OCI-LY3 (cell line): ENCODE measurements around the gene FN1.
"Not testable (repeated sequence)": the region's sequence is repeated elsewhere in the genome, so short reads cannot be mapped to it uniquely, and the experiment has no call there.

ENCODE experiments used
- H2AFZ ChIP-seq: fragments of 200-600, 300-600 bp; shearing (Covaris generic); 2 replicates; pipeline ENCODE4 v1.6.0; 2014; ENCODE audit warnings: antibody characterized with exemption, low read depth, low read length
- H3K27ac ChIP-seq: fragments of 200-600, 300-600 bp; sonication (generic); 2 replicates; pipeline ENCODE4 v1.5.1; 2014; ENCODE audit warnings: mild to moderate bottlenecking, low read length, moderate library complexity, mixed read lengths
- H3K27me3 ChIP-seq: fragments of 200-600, 300-600 bp; sonication (generic); 2 replicates; pipeline ENCODE4 v1.6.1; 2014; ENCODE audit warnings: low read depth, low read length, mixed read lengths
- H3K36me3 ChIP-seq: fragments of 200-600, 300-600 bp; sonication (generic); replicated peaks from 2 replicates; pipeline ENCODE3; 2014; ENCODE audit warnings: low read depth, low read length, mixed read lengths
- H3K4me1 ChIP-seq: fragments of 300-600, 200-600 bp; sonication (generic); 2 replicates; pipeline ENCODE4 v1.6.1; 2014; ENCODE audit warnings: low read length, mixed read lengths
- H3K4me2 ChIP-seq: fragments of 200-600, 300-600 bp; sonication (generic); 2 replicates; pipeline ENCODE4 v1.6.1; 2014; ENCODE audit warnings: low read length, mixed read lengths
- H3K4me3 ChIP-seq: fragments of 300-600, 200-600 bp; sonication (generic); 2 replicates; pipeline ENCODE4 v1.5.1; 2014; ENCODE audit warnings: antibody characterized with exemption, mild to moderate bottlenecking, low read length, moderate library complexity
- H3K79me2 ChIP-seq: fragments of 300-600, 200-600 bp; shearing (Covaris generic); 2 replicates; pipeline ENCODE4 v1.6.1; 2014; ENCODE audit warnings: mild to moderate bottlenecking, low read length, mixed read lengths
- H3K9ac ChIP-seq: fragments of 300-600, 200-600 bp; shearing (Covaris generic); 2 replicates; pipeline ENCODE4 v1.6.0; 2014; ENCODE audit warnings: mild to moderate bottlenecking, low read length, moderate library complexity
- H3K9me3 ChIP-seq: fragments of 200-600, 300-600 bp; shearing (Covaris generic); 2 replicates; pipeline ENCODE4 v1.6.1; 2014; ENCODE audit warnings: low read length, mixed read lengths; ENCODE audit not compliant: insufficient read depth
- H4K20me1 ChIP-seq: fragments of 200-600, 300-600 bp; sonication (generic); 2 replicates; pipeline ENCODE4 v1.6.1; 2016; ENCODE audit warnings: low read length, mixed read lengths; ENCODE audit not compliant: insufficient read depth
- CTCF ChIP-seq: fragments of 200-600, 300-600 bp; sonication (generic); IDR thresholded peaks from 2 replicates; pipeline ENCODE4 v1.5.1; 2014; ENCODE audit warnings: antibody characterized with exemption, low read length, low read depth
- EZH2phosphoT487 ChIP-seq: fragments of 200-600 bp; shearing (Covaris generic); IDR thresholded peaks from 2 replicates; pipeline ENCODE4 v1.6.1; 2018; ENCODE audit warnings: antibody characterized with exemption, mixed run types, low read depth

Gene FN1

DNA sequence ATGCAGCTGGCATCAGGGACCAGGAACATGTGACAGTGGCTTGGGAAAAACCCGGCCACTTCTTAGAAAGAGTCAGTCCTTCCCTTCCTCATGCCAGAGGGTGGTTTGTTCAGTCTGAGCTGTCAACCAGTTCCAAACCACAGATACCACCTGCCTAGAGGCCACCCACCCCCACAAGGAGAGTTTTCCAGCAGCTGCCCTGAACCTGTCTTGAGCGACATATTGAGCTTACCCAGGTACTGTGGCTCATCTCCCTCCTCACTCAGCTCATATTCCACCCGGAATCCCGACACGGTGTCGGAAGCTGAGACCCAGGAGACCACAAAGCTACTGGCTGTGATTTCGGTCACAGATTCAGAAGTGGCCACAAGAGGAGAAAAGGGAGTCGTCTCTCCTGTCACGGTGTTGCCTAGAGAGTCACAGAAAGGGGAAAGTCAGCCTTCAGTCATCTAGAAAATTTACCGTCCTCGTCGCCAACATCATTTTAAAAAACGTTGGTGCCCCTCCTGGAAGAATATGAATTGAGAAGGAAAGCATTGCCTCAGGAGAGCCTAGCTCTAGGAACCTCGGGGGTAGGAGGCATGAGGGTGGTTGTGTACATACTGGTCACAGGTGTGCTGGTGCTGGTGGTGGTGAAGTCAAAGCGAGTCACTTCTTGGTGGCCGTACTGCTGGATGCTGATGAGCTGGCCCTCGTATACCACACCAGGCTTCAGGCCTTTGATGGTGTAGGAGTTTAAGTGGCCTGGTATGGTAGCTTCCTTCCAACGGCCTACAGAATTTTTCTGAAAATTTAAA lies 26.3 kb downstream of the FN1 start:
- Histone ChIP-seq H3K36me3 (no peaks in the 10 kb centered on the region), H3K27me3 (no peaks in the 10 kb centered on the region), H3K4me1 (peaks cover 25% of the 10 kb centered on the region), H2AFZ (no peak overlapping the region), H3K4me2 (peak overlapping the region; percentile 55), H4K20me1 (no peaks in the 10 kb centered on the region), H3K9me3 (no peaks in the 10 kb centered on the region), H3K4me3 (peak overlapping the region; percentile 24; the same call in 1 of the 2 replicates), H3K79me2 (no peaks in the 10 kb centered on the region), H3K9ac (no peak overlapping the region), H3K27ac (no peak overlapping the region)
- TF ChIP-seq EZH2phosphoT487 (no peak), CTCF (no peak)

GRCh38 chr2:215408441-215408840 lies 27.4 kb downstream of the FN1 start:
- H3K4me2 ChIP-seq, H3K36me3 ChIP-seq, H3K9me3 ChIP-seq, H3K4me3 ChIP-seq, H3K27me3 ChIP-seq, H3K79me2 ChIP-seq, H4K20me1 ChIP-seq, H2AFZ ChIP-seq, H3K27ac ChIP-seq, H3K9ac ChIP-seq: not testable (repeated sequence)
- H3K4me1 ChIP-seq, result peaks cover 25% of the 10 kb centered on the region

GRCh38 chr2:215407590-215408264 lies 28.1 kb downstream of the FN1 start:
- no peaks in the 10 kb centered on the region for H3K79me2 ChIP-seq
- TF ChIP-seq EZH2phosphoT487 (no peak), CTCF (no peak)
- no peak overlapping the region for H3K4me3 ChIP-seq
- no peak overlapping the region for H3K4me2 ChIP-seq
- no peaks in the 10 kb centered on the region for H3K9me3 ChIP-seq
- H3K4me1 ChIP-seq, result peaks cover 25% of the 10 kb centered on the region
- H4K20me1 ChIP-seq, result no peaks in the 10 kb centered on the region
- H3K27me3 ChIP-seq, result no peaks in the 10 kb centered on the region
- no peak overlapping the region for H3K27ac ChIP-seq
- H3K36me3 ChIP-seq, result no peaks in the 10 kb centered on the region
- no peak overlapping the region for H2AFZ ChIP-seq
- no peak overlapping the region for H3K9ac ChIP-seq

- Histone ChIP-seq H3K27ac (no peak overlapping the region), H3K9ac (no peak overlapping the region), H3K36me3 (no peaks in the 10 kb centered on the region)
Observed at GRCh38 chr2:215407061-215407460, 28.8 kb downstream of the FN1 start.

More at GRCh38 chr2:215407061-215407460, 28.8 kb downstream of the FN1 start:
- H3K9me3 ChIP-seq, result no peaks in the 10 kb centered on the region
- H3K4me2 ChIP-seq, result no peak overlapping the region
- H3K27me3 ChIP-seq, result no peaks in the 10 kb centered on the region
- peaks cover 25% of the 10 kb centered on the region for H3K4me1 ChIP-seq
- no peak overlapping the region for H3K4me3 ChIP-seq
- H3K79me2 ChIP-seq, result no peaks in the 10 kb centered on the region
- no peak for TF ChIP-seq EZH2phosphoT487
- TF ChIP-seq CTCF, result no peak
- H2AFZ ChIP-seq, result no peak overlapping the region
- H4K20me1 ChIP-seq, result no peaks in the 10 kb centered on the region
